ENCODE data around the gene CSMD2. TPM values are rescaled to one million over a fixed set of nuclear protein-coding genes. Genes with fewer than 3 reads are reported as not detected.

CSMD2 gene
- total RNA-seq, 1 donor from 2014 or later = 0.52 TPM

DNA sequence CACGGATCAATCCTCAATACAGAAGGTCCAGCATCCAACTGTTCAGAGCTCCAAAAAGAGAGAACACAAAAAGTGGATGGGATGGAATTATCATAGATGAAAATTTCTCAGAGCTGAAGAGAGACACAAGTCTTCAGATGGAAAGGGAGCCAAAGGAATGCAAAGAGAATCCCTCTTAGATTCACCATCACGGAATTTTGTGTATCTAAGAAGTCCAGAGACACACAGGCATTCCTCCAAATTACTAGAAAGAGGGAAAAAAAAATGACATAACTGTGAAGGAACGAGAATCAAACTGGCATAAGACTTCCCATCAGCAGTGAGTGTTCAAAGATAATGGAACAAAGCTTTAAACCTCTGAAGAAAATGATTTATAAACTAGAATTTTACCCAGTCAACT lies 591.4 kb downstream of the CSMD2 start:
- peaks cover 19 to 22% (median 21%) of the 10 kb centered on the region in 3 donors for H3K4me1 ChIP-seq (ENCODE audit: control insufficient read depth in 3 of 3, insufficient read depth in 3 of 3, low read length in 3 of 3)

GRCh38 chr1:33572387-33572786 lies 592.6 kb downstream of the CSMD2 start:
- Histone ChIP-seq H3K9me3 (ENCODE audit: control insufficient read depth in 3 of 3, low read length in 3 of 3) (no peaks in the 10 kb centered on the region), H3K4me3 (ENCODE audit: low read length in 3 of 3) (no peak overlapping the region), H3K27me3 (ENCODE audit: control insufficient read depth in 3 of 3, insufficient read depth in 3 of 3, low read length in 3 of 3) (no peaks in the 10 kb centered on the region), H3K9ac (ENCODE audit: low read depth in 1 of 3, low read length in 3 of 3) (no peak overlapping the region), H3K27ac (ENCODE audit: low read depth, low read length) (no peak overlapping the region), H3K36me3 (ENCODE audit: control insufficient read depth in 3 of 3, insufficient read depth in 3 of 3, low read length in 3 of 3) (no peaks in the 10 kb centered on the region), H3K4me1 (ENCODE audit: control insufficient read depth in 3 of 3, insufficient read depth in 3 of 3, low read length in 3 of 3) (peaks cover 19 to 22% (median 21%) of the 10 kb centered on the region in 3 donors)

More for the DNA sequence above, 591.4 kb downstream of the CSMD2 start:
- H3K9me3 ChIP-seq (ENCODE audit: control insufficient read depth in 3 of 3, low read length in 3 of 3) = no peaks in the 10 kb centered on the region
- no peak overlapping the region for H3K27ac ChIP-seq (ENCODE audit: low read depth, low read length)
- no peaks in the 10 kb centered on the region for H3K36me3 ChIP-seq (ENCODE audit: control insufficient read depth in 3 of 3, insufficient read depth in 3 of 3, low read length in 3 of 3)
- no peak overlapping the region for H3K4me3 ChIP-seq (ENCODE audit: low read length in 3 of 3)
- no peak overlapping the region for H3K9ac ChIP-seq (ENCODE audit: low read depth in 1 of 3, low read length in 3 of 3)
- no peaks in the 10 kb centered on the region for H3K27me3 ChIP-seq (ENCODE audit: control insufficient read depth in 3 of 3, insufficient read depth in 3 of 3, low read length in 3 of 3)

- Histone ChIP-seq H3K27me3 (ENCODE audit: control insufficient read depth in 3 of 3, insufficient read depth in 3 of 3, low read length in 3 of 3) (no peaks in the 10 kb centered on the region), H3K36me3 (ENCODE audit: control insufficient read depth in 3 of 3, insufficient read depth in 3 of 3, low read length in 3 of 3) (no peaks in the 10 kb centered on the region), H3K4me1 (ENCODE audit: control insufficient read depth in 3 of 3, insufficient read depth in 3 of 3, low read length in 3 of 3) (peaks cover under 1 to 2% (median under 1%) of the 10 kb centered on the region in 3 donors), H3K4me3 (ENCODE audit: low read length in 3 of 3) (no peak overlapping the region), H3K27ac (ENCODE audit: low read depth, low read length) (no peak overlapping the region), H3K9ac (ENCODE audit: low read depth in 1 of 3, low read length in 3 of 3) (no peak overlapping the region), H3K9me3 (ENCODE audit: control insufficient read depth in 3 of 3, low read length in 3 of 3) (no peaks in the 10 kb centered on the region)
These were observed 595.7 kb downstream of the CSMD2 start for GRCh38 chr1:33569331-33569730.

DNA sequence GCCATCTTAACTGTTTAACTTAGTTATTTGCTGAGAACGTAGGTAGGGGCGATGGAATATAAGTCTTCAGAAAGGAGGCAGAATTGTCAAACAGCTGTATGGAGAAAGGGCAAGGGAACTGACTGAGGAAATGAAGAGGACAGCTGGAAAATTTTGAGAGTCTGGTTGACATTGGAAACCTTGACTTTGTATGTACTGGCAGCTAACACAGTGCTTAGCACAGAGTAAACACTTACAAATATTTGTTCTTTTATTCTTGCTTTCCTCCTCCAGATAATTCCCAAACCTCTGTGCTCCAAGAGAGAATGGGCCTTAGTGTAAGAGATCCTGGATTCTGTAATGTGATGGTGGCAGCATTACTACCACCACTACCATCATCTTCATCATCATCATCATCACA lies 601.3 kb downstream of the CSMD2 start:
- Histone ChIP-seq H3K27me3 (ENCODE audit: control insufficient read depth in 3 of 3, insufficient read depth in 3 of 3, low read length in 3 of 3) (no peaks in the 10 kb centered on the region), H3K36me3 (ENCODE audit: control insufficient read depth in 3 of 3, insufficient read depth in 3 of 3, low read length in 3 of 3) (no peaks in the 10 kb centered on the region), H3K27ac (ENCODE audit: low read depth, low read length) (no peak overlapping the region), H3K4me3 (ENCODE audit: low read length in 3 of 3) (no peak overlapping the region), H3K4me1 (ENCODE audit: control insufficient read depth in 3 of 3, insufficient read depth in 3 of 3, low read length in 3 of 3) (no peaks in the 10 kb centered on the region), H3K9me3 (ENCODE audit: control insufficient read depth in 3 of 3, low read length in 3 of 3) (no peaks in the 10 kb centered on the region), H3K9ac (ENCODE audit: low read depth in 1 of 3, low read length in 3 of 3) (no peak overlapping the region)

DNA sequence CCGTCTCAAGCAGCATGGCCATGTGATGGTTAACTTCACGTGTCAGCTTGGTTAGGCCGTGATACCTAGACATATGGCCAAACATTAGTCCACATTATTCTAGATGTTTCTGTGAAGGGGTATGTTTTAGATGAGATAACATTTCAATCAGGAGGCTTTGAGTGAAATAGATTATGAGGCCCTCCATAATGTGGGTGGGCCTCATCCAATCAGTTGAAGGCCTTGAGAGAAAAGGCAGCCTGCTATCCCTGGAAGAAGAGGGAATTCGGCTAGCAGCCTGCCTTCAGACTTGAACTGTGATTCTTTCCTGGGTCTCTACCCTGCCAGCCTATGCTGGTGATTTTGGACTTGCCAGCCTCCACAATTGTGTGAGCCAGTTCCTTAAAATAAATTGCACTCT lies 602.5 kb downstream of the CSMD2 start:
- no peak overlapping the region for H3K9ac ChIP-seq (ENCODE audit: low read depth in 1 of 3, low read length in 3 of 3)
- no peaks in the 10 kb centered on the region for H3K9me3 ChIP-seq (ENCODE audit: control insufficient read depth in 3 of 3, low read length in 3 of 3)
- H3K27me3 ChIP-seq (ENCODE audit: control insufficient read depth in 3 of 3, insufficient read depth in 3 of 3, low read length in 3 of 3) = no peaks in the 10 kb centered on the region
- no peaks in the 10 kb centered on the region for H3K4me1 ChIP-seq (ENCODE audit: control insufficient read depth in 3 of 3, insufficient read depth in 3 of 3, low read length in 3 of 3)
- H3K4me3 ChIP-seq (ENCODE audit: low read length in 3 of 3) = no peak overlapping the region
- H3K36me3 ChIP-seq (ENCODE audit: control insufficient read depth in 3 of 3, insufficient read depth in 3 of 3, low read length in 3 of 3) = no peaks in the 10 kb centered on the region
- no peak overlapping the region for H3K27ac ChIP-seq (ENCODE audit: low read depth, low read length)

- H3K4me3 ChIP-seq (ENCODE audit: low read length in 3 of 3) = no peak overlapping the region
- no peaks in the 10 kb centered on the region for H3K9me3 ChIP-seq (ENCODE audit: control insufficient read depth in 3 of 3, low read length in 3 of 3)
- H3K9ac ChIP-seq (ENCODE audit: low read depth in 1 of 3, low read length in 3 of 3) = no peak overlapping the region
- H3K4me1 ChIP-seq (ENCODE audit: control insufficient read depth in 3 of 3, insufficient read depth in 3 of 3, low read length in 3 of 3) = no peaks in the 10 kb centered on the region
- H3K27ac ChIP-seq (ENCODE audit: low read depth, low read length) = no peak overlapping the region
- no peaks in the 10 kb centered on the region for H3K36me3 ChIP-seq (ENCODE audit: control insufficient read depth in 3 of 3, insufficient read depth in 3 of 3, low read length in 3 of 3)
- H3K27me3 ChIP-seq (ENCODE audit: control insufficient read depth in 3 of 3, insufficient read depth in 3 of 3, low read length in 3 of 3) = no peaks in the 10 kb centered on the region
These were observed 603.5 kb downstream of the CSMD2 start for GRCh38 chr1:33561576-33561975.

- H3K27ac ChIP-seq (ENCODE audit: low read depth, low read length) = no peak overlapping the region
- H3K9ac ChIP-seq (ENCODE audit: low read depth in 1 of 3, low read length in 3 of 3) = no peak overlapping the region
- no peaks in the 10 kb centered on the region for H3K27me3 ChIP-seq (ENCODE audit: control insufficient read depth in 3 of 3, insufficient read depth in 3 of 3, low read length in 3 of 3)
- H3K9me3 ChIP-seq (ENCODE audit: control insufficient read depth in 3 of 3, low read length in 3 of 3) = no peaks in the 10 kb centered on the region
- H3K4me1 ChIP-seq (ENCODE audit: control insufficient read depth in 3 of 3, insufficient read depth in 3 of 3, low read length in 3 of 3) = no peaks in the 10 kb centered on the region
- H3K4me3 ChIP-seq (ENCODE audit: low read length in 3 of 3) = no peak overlapping the region
- H3K36me3 ChIP-seq (ENCODE audit: control insufficient read depth in 3 of 3, insufficient read depth in 3 of 3, low read length in 3 of 3) = no peaks in the 10 kb centered on the region
These were observed 604.4 kb downstream of the CSMD2 start for GRCh38 chr1:33560680-33561079.

DNA sequence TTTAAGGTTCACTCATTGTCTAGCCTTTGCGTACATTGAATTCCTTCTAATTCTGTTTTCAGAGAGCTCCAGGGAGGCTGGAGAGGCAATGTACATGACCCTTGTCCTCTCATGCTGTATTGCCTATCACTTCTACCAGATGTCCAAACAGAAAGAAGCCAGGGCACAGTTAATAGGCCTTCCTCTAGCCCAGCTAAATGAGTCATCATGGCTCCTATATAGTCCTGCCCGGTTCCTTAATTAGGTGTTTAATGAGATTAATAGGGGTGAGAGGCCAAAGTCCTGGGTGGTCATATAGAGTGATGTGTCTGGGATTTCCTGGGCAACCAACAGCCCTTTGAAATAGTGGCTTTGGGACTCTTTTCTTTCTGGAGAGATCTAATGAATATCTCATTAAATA lies 616.3 kb downstream of the CSMD2 start:
- no peaks in the 10 kb centered on the region for H3K36me3 ChIP-seq (ENCODE audit: control insufficient read depth in 3 of 3, insufficient read depth in 3 of 3, low read length in 3 of 3)
- H3K27me3 ChIP-seq (ENCODE audit: control insufficient read depth in 3 of 3, insufficient read depth in 3 of 3, low read length in 3 of 3) = no peaks in the 10 kb centered on the region
- H3K9me3 ChIP-seq (ENCODE audit: control insufficient read depth in 3 of 3, low read length in 3 of 3) = peaks cover 0 to 7% (median 0%) of the 10 kb centered on the region in 3 donors
- H3K27ac ChIP-seq (ENCODE audit: low read depth, low read length) = no peak overlapping the region
- H3K9ac ChIP-seq (ENCODE audit: low read depth in 1 of 3, low read length in 3 of 3) = no peak overlapping the region
- no peak overlapping the region for H3K4me3 ChIP-seq (ENCODE audit: low read length in 3 of 3)
- no peaks in the 10 kb centered on the region for H3K4me1 ChIP-seq (ENCODE audit: control insufficient read depth in 3 of 3, insufficient read depth in 3 of 3, low read length in 3 of 3)

- H3K4me1 ChIP-seq (ENCODE audit: control insufficient read depth in 3 of 3, insufficient read depth in 3 of 3, low read length in 3 of 3) = no peaks in the 10 kb centered on the region
- no peaks in the 10 kb centered on the region for H3K27me3 ChIP-seq (ENCODE audit: control insufficient read depth in 3 of 3, insufficient read depth in 3 of 3, low read length in 3 of 3)
- no peak overlapping the region for H3K27ac ChIP-seq (ENCODE audit: low read depth, low read length)
- H3K9ac ChIP-seq (ENCODE audit: low read depth in 1 of 3, low read length in 3 of 3) = no peak overlapping the region
- no peaks in the 10 kb centered on the region for H3K36me3 ChIP-seq (ENCODE audit: control insufficient read depth in 3 of 3, insufficient read depth in 3 of 3, low read length in 3 of 3)
- H3K9me3 ChIP-seq (ENCODE audit: control insufficient read depth in 3 of 3, low read length in 3 of 3) = peaks cover 0 to 7% (median 0%) of the 10 kb centered on the region in 3 donors
- no peak overlapping the region for H3K4me3 ChIP-seq (ENCODE audit: low read length in 3 of 3)
These were observed 616.7 kb downstream of the CSMD2 start for GRCh38 chr1:33548319-33548718.

DNA sequence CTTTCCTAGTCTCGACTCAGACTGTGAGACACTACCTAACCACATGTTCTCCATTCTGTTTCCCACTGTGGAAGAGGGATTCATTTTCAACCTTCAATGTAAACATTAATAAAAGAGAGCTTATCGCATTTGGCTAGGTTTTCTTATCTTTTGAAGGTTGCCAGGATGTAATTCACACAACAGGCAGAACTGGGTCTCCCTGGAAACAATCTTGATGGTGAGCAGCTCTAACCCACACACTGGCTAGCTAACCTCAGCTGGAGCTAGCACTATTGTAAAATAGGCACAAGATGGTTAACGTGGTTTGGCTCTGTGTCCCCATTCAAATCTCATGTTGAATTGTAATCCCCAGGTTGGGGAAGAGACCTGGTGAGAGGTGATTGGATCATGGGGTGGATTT lies 617.5 kb downstream of the CSMD2 start:
- H3K4me1 ChIP-seq (ENCODE audit: control insufficient read depth in 3 of 3, insufficient read depth in 3 of 3, low read length in 3 of 3) = no peaks in the 10 kb centered on the region
- no peak overlapping the region for H3K27ac ChIP-seq (ENCODE audit: low read depth, low read length)
- H3K9ac ChIP-seq (ENCODE audit: low read depth in 1 of 3, low read length in 3 of 3) = no peak overlapping the region
- no peak overlapping the region for H3K4me3 ChIP-seq (ENCODE audit: low read length in 3 of 3)
- H3K36me3 ChIP-seq (ENCODE audit: control insufficient read depth in 3 of 3, insufficient read depth in 3 of 3, low read length in 3 of 3) = no peaks in the 10 kb centered on the region
- H3K9me3 ChIP-seq (ENCODE audit: control insufficient read depth in 3 of 3, low read length in 3 of 3) = peaks cover 0 to 7% (median 0%) of the 10 kb centered on the region in 3 donors
- H3K27me3 ChIP-seq (ENCODE audit: control insufficient read depth in 3 of 3, insufficient read depth in 3 of 3, low read length in 3 of 3) = no peaks in the 10 kb centered on the region

- Histone ChIP-seq H3K27me3 (ENCODE audit: control insufficient read depth in 3 of 3, insufficient read depth in 3 of 3, low read length in 3 of 3) (no peaks in the 10 kb centered on the region), H3K9me3 (ENCODE audit: control insufficient read depth in 3 of 3, low read length in 3 of 3) (no peaks in the 10 kb centered on the region)
These were observed 623.1 kb downstream of the CSMD2 start for GRCh38 chr1:33541966-33542365.

More at GRCh38 chr1:33541966-33542365, 623.1 kb downstream of the CSMD2 start:
- Histone ChIP-seq H3K4me1 (ENCODE audit: control insufficient read depth in 3 of 3, insufficient read depth in 3 of 3, low read length in 3 of 3) (no peaks in the 10 kb centered on the region), H3K36me3 (ENCODE audit: control insufficient read depth in 3 of 3, insufficient read depth in 3 of 3, low read length in 3 of 3) (no peaks in the 10 kb centered on the region), H3K4me3 (ENCODE audit: low read length in 3 of 3) (no peak overlapping the region), H3K9ac (ENCODE audit: low read depth in 1 of 3, low read length in 3 of 3) (no peak overlapping the region), H3K27ac (ENCODE audit: low read depth, low read length) (no peak overlapping the region)

All from skeletal muscle tissue (tissue), 4 donors.